HG02973 (cell line): ENCODE data around the gene TCF4.

ENCODE experiments used
- ATAC-seq: cut with Tn5 transposase; IDR thresholded peaks from one replicate; pipeline ENCODE4 v1.9.1; 2021; ENCODE audit warnings: moderate library complexity; ENCODE audit not compliant: unreplicated experiment

TCF4 gene

DNA sequence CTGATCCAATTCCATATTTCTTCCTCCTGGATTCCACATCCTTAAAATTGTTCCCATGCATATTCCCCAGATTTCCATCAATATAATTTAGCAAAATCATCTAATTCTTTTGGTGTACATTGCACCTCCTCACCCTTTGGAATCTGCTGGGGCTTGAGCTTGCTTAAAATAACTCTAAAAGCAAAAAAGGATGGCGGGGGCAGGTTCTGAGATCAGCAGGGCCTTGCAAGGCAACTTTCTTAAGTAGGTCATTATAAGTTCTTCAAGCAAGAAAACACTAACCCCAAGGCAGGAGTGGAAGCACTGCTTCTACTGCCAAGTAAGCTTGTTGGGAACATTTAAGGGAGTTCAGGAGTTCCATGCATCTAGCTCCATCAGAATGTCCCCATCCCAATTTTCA is 374.4 kb downstream of the TCF4 start:
- ATAC-seq, result no peak

DNA sequence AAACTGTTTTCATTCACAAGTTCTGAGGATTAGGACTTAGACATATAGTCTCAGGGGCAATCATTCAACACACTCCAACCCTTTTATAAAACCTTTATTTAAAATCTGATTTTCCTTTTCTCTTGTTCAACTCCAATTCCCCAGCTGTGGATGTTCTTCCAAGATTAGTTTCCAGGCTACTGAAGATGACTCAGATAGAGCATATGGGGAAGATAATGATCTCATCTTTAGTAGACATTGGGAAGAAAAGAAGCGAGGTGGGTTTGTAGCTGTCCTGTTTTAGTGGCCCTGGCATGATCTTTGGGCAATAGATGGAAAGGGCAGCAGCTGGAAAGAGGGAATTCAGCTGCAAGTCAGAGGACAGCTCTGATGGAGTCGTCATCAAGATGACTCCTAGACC is 381.1 kb downstream of the TCF4 start:
- ATAC-seq, result no peak

GRCh38 chr18:55202232-55202917 is 385.6 kb downstream of the TCF4 start:
- no peak for ATAC-seq

- no peak for ATAC-seq
Measured at GRCh38 chr18:55199291-55199963, 388.6 kb downstream of the TCF4 start.

GRCh38 chr18:55195863-55196262 is 392.1 kb downstream of the TCF4 start:
- no peak for ATAC-seq

DNA sequence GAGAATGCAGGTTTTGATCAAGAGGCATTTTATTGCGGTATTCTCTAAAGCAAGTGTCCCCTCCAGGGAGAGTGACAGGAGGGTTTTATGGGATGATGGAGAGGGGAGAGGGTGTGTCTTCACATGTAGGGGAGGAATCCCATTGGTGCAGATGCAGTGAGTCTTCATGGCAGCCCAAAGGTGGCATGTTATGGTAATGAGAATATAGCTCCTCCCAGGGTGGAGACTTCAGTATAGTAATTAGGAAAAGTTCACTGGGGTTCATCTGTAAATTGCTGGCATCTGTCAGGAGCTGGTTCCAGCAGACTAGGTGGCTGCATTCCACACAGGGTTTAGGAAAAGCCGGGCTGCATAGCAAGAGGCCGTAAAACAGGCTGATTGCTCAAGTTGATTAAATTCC is 398.0 kb downstream of the TCF4 start:
- no peak for ATAC-seq

GRCh38 chr18:55186588-55186987 is 401.4 kb downstream of the TCF4 start:
- no peak for ATAC-seq

- ATAC-seq, result no peak
Measured at GRCh38 chr18:55185391-55185790, 402.6 kb downstream of the TCF4 start.

- ATAC-seq, result no peak
Measured at GRCh38 chr18:55179835-55180234, 408.2 kb downstream of the TCF4 start.

DNA sequence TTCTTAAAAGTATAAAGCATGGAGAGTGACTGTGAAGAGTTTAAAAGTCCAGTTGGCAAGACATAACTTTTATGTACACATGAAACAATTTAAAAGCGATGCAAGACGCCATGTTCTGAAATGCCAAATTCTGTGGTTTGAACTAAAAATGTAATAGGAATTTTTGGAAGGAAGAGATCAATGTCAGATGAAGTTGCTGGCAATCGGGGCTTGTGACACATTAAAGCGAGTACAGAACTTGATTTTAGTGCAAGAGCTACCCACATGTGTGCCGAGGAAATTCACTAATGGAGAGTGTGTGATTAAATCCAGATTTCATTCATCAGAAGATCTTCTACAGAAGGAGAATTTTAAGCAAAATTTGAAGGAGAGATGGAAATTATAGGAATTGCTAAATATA is 408.6 kb downstream of the TCF4 start:
- no peak for ATAC-seq

DNA sequence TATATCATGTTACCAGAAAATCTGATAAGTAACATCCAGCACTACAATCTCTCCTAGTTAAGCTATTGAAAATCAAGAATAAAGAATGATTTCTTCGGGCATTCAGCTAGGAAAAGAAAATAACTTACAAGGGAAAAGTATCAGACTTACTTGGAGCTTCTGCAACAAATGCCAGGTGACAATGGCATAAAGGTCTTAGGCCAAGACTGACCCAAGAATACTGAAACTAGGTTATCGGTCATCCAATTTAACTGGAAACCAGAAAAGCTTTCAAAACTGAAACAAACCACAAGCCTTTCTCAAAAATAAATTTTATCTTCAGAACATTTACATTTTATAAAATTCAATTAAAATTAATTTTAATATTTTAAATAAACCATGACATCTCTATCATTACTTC is 414.7 kb downstream of the TCF4 start:
- ATAC-seq, result no peak
